HG03103 (cell line): ENCODE measurements around the gene WDR12.
"Not testable (repeated sequence)": the region's sequence is repeated elsewhere in the genome, so short reads cannot be mapped to it uniquely, and the experiment has no call there.

Experiments
- ATAC-seq: cut with Tn5 transposase; IDR thresholded peaks from one replicate; pipeline ENCODE4 v1.9.1; 2021; ENCODE audit warnings: low read depth; ENCODE audit not compliant: unreplicated experiment

Gene WDR12

DNA sequence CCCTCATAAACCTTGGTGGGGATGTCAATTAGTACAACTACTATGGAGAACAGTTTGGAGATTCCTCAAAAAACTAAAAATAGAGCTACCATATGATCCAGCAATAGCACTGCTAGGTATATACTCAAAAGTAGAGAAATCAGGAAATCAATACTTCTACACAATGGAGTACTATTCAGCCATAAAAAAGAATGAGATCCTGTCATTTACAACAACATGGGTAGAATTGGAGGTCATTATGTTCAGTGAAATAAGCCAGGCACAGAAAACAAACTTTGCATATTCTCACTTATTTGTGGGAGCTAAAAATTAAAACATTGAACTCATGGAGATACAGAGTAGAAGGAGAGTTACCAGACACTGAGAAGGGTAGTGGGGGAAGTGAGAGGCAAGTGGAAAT lies 6.0 kb downstream of the WDR12 start:
- not testable (repeated sequence) for ATAC-seq

DNA sequence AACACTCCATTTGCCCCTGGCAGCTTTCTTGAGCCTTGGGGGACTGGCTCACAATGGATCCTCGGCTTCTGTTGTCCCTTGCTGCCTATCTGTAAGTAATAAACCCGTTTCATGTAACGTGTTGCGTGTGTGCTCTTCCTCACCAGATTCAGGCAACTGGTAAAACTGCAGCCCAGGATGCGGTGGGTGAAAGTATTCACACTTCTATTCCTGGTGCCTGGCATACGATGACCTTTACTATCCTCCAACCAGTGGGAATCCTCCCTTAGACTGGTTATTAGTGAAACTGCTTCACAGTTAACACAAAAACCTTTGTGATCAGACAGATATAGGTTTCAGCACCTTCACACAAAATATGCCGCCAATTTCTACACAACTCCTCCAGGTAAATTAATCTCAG lies 26.3 kb downstream of the WDR12 start:
- ATAC-seq: no peak

DNA sequence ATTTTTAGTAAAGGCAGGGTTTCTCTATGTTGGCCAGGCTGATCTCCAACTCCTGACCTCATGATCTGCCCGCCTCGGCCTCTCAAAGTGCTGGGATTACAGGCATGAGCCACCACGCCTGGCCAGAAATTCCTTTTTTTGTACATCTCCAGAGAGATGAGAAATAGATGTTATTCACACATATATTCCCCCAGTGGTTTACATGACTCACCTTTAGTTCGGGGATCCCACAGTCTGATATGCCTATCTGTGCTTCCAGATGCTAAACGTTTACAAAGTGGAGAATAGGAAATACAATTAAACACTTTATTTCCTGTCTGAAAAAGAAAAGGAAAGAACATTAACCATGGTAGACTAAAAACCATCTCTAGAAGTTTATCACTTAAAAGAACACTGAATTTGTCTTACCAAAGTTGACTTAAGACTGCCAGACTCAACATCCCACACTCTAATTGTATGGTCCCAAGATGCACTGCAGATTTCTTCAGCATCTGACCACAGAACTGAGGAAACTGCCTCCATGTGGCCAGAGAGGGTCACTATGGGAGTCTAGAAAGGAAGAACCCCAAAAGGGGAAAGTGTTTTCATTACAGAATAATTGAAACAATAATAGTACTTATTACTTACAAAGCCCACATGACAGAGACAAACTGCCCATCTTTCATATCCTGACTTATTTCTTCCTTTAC lies 27.3 kb downstream of the WDR12 start:
- no peak for ATAC-seq

DNA sequence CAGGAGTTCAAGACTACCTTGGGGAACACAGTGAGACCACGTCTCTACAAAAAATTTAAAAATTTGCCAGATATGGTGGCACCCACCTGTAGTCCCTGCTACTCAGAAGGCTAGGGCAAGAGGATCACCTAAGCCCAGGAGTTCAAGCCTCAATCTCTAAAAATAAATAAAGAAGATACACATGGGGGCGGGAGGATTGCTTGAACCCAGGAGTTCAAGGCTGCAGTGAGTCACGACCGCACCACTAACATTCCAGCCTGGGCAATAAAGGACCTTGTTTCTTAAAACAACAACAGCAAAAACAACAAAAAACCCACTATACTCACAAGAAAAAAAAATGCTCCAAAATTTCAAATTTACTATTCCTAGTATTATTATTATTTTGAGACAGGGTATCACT lies 29.9 kb downstream of the WDR12 start:
- ATAC-seq: no peak

GRCh38 chr2:202877699-202878098 lies 33.8 kb downstream of the WDR12 start:
- no peak for ATAC-seq

DNA sequence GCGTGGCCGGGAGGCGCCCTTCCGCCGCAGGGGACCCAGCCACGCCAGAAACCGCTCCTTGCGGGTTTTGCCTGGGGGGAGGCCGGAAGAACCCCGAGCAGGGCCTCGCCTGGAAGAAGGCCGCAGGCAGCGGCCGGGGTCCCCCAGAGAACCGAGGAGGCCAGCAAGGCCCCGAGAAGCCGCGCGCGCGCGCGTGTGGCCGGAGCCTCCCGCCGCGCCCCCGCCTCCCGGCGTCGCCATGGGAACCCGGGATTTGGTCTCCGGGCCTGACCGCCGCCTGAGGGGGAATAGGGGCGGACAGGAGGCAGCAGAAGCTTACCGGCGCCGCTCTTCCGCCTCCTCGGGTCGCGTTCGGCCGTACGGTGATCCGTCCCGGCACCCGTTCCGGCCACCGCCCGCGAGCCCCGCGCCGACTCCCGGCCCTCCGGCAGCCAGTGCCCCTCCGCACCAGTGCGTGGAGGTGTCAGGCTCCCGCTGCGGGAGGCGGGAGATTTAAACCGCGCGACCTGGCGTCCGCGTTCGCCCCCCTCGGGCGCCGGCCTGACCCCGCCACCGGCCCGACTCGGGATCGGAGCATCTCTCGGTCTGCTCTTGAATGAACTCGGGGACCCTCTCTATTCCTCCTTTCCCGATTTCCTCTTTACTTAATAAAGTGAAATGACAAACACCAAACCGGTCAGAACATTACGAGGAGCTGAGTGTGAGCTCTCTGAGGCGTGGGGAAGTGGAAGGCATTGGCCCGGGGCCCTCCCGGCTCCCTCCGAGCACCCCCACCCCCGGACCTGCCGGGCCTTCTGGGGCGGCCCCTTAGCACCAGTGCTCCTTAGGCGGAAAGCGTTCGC lies 40.0 kb downstream of the WDR12 start, which contains the start of gene ICA1L:
ICA1L (minus strand) TSS at position 467 of the 842 bp plus-strand sequence. CDS start 42,757 bp downstream, outside the sequence.
- ATAC-seq: peak; percentile 41

GRCh38 chr2:202870431-202871299 lies 40.8 kb downstream of the WDR12 start:
- ATAC-seq: peak; percentile 58

DNA sequence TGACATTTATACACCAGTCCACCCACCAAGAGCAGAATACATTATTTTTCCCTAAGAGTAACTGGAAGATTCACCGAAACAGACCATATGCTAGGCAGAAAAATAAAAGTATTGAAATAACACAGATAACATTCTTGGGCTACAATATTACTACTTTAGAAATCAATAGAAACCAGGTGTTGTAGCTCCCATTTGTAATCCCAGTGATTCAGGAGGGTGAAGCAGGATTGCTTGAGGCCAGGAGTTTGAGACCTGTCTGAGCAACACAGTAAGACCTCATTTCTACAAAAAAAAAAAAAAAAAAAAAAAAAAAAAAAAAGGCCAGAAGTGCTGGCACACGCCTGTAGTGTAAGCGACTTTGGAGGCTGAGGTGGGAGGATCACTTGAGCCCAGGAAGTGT lies 49.5 kb downstream of the WDR12 start:
- no peak for ATAC-seq

DNA sequence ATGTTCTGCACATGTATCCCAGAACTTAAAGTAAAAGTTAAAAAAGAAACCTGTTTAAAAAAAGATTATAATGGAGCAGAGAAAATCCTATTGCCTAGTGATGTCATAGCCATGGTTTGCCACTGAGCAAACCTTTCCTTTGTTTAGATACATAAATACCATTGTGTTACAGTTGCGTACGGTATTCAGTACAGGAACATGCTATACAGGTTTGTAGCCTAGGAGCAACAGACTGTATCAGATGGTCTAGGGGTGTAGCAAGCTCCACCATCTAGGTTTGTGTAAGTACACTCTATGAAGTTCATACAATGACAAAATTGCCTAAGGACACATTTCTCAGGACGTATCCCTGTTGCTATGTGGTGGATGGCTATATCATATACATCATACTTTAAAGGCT lies 52.9 kb downstream of the WDR12 start:
- no peak for ATAC-seq

GRCh38 chr2:202849343-202849742 lies 62.1 kb downstream of the WDR12 start:
- not testable (repeated sequence) for ATAC-seq

DNA sequence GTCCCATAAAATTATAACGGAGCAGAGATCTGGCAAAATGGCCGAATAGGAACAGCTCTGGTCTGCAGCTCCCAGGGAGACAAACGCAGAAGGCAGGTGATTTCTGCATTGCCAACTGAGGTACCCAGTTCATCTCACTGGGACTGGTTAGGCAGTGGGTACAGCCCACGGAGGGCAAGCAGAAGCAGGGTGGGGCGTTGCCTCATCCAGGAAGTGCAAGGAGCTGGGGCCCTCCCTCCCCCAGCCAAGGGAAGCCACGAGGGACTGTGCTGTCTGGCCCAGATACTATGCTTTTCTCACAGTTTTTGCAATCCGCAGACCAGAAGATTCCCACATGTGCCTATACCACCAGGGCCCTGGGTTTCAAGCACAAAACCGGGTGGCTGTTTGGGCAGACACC lies 62.7 kb downstream of the WDR12 start:
- peak; percentile 16 for ATAC-seq

- peak; percentile 77 for ATAC-seq
Observed at GRCh38 chr2:202847693-202848524, 63.6 kb downstream of the WDR12 start.

- ATAC-seq: no peak
Observed at GRCh38 chr2:202844656-202845055, 66.8 kb downstream of the WDR12 start.

DNA sequence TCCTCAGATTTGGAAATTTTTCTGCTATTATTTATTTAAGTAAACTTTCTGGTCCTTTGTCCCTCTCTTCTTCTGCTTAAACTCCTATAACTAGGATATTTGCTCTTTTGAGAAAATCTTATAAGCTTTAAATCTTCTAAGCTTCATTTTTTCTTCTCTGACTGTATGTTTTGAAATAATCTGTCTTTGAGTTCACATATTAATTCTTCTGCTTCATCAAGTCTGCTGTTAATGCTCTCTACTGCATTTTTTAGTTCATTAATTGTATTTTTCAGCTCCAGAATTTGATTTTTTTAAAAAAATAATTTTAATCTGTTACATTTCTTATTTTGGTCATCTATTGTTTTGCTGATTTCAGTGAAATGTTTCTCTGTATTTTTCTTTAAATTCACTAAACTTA lies 68.8 kb downstream of the WDR12 start:
- no peak for ATAC-seq

GRCh38 chr2:202841090-202841867 lies 70.2 kb downstream of the WDR12 start:
- ATAC-seq: no peak

DNA sequence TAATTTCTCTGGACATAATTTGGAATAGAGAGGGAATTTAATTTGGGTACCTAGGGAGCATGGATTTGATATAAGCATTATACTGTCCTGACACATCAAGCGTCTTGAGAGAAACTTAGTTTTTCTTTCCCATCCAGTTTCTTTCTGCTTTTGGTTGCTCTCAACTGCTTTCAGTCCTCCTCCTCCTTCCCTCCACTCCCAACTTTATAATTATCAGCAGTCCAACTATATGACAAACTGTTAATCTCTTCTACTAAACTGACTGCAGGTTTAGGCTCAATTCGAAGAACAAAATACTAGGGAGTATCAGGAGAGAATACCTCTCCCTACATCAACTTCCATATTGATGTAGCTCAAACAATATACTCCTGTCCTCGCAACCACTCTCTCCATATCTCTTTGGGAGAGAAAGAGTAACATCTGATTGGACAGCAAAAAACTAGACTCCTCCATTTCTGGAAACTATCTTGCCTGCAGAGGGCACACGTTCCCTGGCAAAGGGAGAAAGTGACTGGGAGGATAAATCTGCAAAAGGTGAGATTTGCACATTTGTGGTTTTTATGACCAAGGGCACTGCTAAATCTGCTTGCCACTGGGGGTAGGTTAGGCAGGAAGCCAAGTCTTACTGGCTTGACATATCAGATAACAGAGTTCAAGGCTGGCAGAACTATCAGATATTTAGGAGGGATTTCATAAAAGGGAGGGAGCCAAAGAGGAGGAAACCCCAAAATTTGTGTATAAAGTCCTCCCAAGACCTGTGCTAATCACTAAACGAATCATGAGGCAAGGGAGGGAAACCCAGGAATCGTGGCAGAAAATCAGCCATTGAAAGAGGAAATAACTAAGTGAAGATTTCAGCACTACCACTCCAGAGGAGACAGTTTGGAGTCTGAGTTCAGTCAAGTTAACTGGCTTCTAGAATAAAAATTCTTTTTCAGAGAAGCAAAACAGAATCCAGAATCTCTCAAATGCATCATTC lies 79.9 kb downstream of the WDR12 start:
- no peak for ATAC-seq

- ATAC-seq: no peak
Observed at GRCh38 chr2:202824901-202825300, 86.6 kb downstream of the WDR12 start.
